GM20431 (cell line): ENCODE measurements around the gene KRT2.

Source experiments
- in situ Hi-C: fragments of 300-500 bp; cut with MseI, MboI; formaldehyde crosslinking; loops from one replicate; pipeline ENCODE4 v1.15.0; 2020; ENCODE audit warnings: low sequenced_read_pairs; ENCODE audit not compliant: unreplicated experiment

KRT2 gene

GRCh38 chr12:52605542-52605941 is 46.5 kb downstream of the KRT2 start:
- in situ Hi-C loops = no loop called here

GRCh38 chr12:52604859-52605258 is 47.2 kb downstream of the KRT2 start:
- in situ Hi-C loops = no loop called here

- in situ Hi-C loops = no loop called here
Observed at GRCh38 chr12:52603314-52603713, 48.7 kb downstream of the KRT2 start.

GRCh38 chr12:52602552-52602951 is 49.5 kb downstream of the KRT2 start:
- in situ Hi-C loops = no loop called here

- in situ Hi-C loops = no loop called here
Observed at GRCh38 chr12:52601671-52602070, 50.3 kb downstream of the KRT2 start.

- in situ Hi-C loops = no loop called here
Observed at GRCh38 chr12:52600941-52601481, 51.0 kb downstream of the KRT2 start, which contains the start of gene KRT72. TSS of gene KRT72 (minus strand) at chr12:52601463. CDS start at chr12:52601452, 11 bp downstream.

- in situ Hi-C loops = no loop called here
Observed at GRCh38 chr12:52600475-52600874, 51.5 kb downstream of the KRT2 start.

GRCh38 chr12:52600071-52600470 is 51.9 kb downstream of the KRT2 start:
- in situ Hi-C loops = no loop called here

GRCh38 chr12:52598966-52599365 is 53.0 kb downstream of the KRT2 start:
- in situ Hi-C loops = loop anchor here (25.0 kb wide), 1 partner anchor 388 kb away; no protein-coding TSS in a partner anchor
